Measurements from ENCODE around the gene MEAK7.

GRCh38 chr16:84521497-84521770, 17.0 kb upstream of the MEAK7 start:
- TF ChIP-seq YY1 (IDR thresholded peaks at IDR 0.05; ENCODE audit: insufficient read depth, insufficient read length) = no peak
- no peak for TF ChIP-seq ZNF274 (IDR thresholded peaks at IDR 0.05; ENCODE audit: low read depth, low read length)

Measured in NT2/D1 (cell line).